Activated effector memory CD4-positive, alpha-beta T cell treated with anti-CD3 and anti-CD28 coated beads, Interleukin-2, amount 50 U/mL, for 16 hours (primary cell): ENCODE measurements around the gene GALE.
"Not testable (repeated sequence)": the region's sequence is repeated elsewhere in the genome, so short reads cannot be mapped to it uniquely, and the experiment has no call there.

Source experiments
- DNase-seq: peaks from one replicate; pipeline ENCODE4 v3.0.0-alpha.2; 2020

The GALE gene

DNA sequence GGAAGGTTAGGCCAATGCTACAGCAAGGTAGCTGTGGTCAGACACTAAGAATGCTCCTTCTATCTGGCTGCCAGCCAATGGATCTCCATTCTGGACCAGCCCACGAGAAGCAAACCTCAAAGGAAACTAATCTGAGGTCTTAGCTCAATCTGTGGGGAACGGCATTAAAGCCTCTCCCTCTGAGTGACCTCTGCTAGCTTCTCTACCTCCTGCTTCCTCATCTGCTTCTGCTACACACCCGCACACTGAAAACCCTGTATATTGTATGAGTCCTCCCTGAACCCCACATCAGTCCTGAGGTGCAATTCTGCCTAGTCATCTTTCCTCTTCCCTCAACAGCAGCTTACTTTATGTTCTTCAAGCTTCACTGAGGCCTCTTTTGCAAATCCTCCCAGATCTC lies 6.9 kb upstream of the GALE start:
- DNase-seq, result no peak

- DNase-seq, result no peak
These were observed 5.7 kb upstream of the GALE start for GRCh38 chr1:23806280-23806679.

DNA sequence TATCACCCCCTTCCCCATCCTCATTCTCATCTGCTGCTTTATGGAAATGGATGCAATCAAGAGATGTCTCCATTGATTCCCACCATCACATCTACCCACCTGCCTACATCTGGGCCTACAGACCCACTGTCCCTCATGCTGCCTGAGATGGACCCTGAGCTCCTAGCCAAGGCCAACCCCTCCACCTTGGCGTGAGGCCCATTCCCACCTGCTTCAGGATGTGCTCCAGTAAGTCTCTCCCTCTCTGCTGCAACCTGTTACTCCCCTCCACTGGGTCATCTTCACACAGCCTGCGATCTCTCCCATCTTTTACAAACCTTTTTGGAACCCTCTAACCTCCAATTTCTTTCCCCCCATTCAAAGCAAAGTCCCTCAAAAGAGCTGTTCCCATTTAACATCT lies 4.5 kb upstream of the GALE start:
- no peak for DNase-seq

GRCh38 chr1:23804183-23804835 lies 3.8 kb upstream of the GALE start:
- no peak for DNase-seq

- DNase-seq, result no peak
These were observed 3.1 kb upstream of the GALE start for GRCh38 chr1:23803674-23804073.

- not testable (repeated sequence) for DNase-seq
These were observed 2.3 kb upstream of the GALE start for GRCh38 chr1:23802809-23803342.

DNA sequence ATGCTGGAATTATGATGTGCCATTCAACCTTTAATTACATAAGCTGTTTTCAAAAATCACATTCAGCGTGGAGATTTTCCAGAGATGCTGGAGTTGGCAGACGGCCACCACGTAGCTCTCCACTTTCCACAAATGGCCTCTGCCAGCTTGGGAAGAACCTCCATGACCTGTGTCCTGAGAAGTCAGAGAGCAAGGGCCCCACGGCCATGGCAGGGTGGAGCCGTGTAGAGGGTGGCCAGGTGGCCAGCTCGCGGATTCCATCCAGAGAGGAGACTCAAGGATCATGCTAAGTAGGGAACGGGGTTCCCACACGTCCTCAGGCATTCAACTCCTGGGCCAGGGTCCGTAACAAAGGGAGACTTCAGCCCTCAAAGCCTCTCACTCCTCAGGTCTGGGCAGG lies 1.3 kb upstream of the GALE start:
- no peak for DNase-seq

DNA sequence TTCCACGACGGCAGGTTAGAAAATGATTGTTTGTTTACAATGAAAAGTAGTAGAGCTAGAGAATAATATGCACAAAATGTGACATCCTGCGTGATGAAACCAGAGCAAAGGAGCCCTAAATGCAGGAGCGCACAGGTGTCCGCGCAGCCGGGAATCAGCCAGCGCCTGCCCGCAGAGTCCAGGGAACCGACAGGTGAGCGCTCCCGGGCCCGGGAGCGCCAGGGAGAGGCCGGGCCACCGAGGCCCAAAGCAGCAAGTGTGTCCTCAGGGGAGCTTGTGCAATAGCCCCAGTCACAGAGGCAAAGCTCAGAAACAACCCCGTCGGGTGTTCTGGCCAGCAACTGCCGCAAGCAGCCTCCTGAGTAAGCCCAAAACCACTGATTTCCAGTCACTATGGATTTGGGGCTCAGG lies 789 bp upstream of the GALE start:
- no peak for DNase-seq

- peak; percentile 74 for DNase-seq
These were observed 769 bp downstream of the GALE start for GRCh38 chr1:23799570-23800399.

DNA sequence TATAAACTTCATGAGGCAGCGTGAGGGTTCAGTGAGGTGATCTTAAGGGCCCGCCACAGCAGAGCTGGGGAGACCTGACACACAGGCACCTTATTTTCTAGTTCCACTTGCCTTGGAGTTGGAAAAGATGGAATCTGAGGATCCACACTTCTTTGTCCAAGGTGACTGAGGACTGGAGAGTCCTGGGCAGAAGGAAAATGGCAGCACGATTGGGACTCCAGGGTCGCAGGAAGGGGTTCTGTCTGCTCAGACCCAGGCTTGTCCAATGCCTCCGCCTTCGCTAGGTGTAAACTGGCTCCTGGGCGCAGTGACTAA lies 1.3 kb downstream of the GALE start:
- DNase-seq, result no peak

DNA sequence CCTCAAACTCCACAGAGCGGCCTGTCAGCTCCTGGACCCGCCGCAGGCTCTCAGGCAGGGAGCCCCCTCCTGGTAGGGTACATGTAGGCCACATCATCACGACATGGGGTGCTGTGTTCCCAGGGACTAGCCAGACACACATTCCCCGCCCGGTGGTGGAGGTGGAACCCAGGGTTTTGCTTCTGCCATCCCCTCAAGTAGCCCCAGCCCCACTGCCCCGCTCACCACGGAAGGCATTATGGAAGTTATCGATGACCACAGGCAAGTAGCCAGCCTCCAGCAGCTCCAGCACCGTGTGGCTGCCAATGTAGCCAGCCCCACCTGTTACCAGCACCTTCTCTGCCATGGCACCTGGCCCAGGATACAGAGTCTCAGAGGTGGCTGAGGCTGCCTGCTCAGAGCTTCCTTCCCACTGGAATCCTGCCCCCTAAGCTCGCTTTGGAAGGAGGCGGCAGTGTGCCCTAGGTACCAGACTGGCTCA lies 1.9 kb downstream of the GALE start:
- DNase-seq, result no peak

GRCh38 chr1:23797478-23798448 lies 2.8 kb downstream of the GALE start:
- no peak for DNase-seq

DNA sequence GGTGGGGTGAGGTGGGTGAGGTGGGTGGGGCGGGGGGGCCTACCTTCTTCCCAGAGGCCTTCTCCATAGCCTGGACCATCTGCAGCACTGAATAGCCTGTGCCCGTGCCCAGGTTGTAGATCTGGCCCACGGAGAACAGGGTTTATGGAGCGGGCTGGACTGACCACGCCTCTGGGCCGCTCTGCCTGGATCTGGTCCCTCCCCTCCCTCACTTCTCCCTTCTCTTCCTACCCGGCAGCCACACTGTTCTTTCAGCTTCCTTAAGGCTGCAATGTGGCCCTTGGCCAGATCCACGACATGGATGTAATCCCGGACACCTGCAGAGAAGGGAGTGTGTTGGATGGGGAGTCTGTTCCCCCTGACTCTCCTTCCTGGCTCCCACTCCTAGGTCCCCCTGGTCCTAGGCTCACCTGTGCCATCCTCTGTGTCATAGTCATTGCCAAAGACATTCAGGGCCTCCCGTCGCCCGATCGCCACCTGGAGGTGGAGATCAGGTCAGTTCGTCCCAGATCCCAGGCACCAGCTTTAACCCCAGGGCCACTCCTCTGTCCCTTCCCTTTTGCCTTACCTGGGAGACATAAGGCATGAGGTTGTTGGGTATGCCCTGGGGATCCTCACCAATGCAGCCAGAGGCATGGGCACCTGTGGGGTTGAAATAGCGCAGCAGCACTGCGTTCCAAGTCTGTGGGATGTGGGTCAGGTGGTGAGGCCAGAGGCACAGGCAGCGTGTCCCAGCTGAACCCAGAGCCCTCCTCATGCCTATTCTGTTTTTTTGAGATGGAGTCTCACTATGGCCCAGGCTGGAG lies 3.9 kb downstream of the GALE start:
- DNase-seq, result no peak

- DNase-seq, result no peak
These were observed 4.7 kb downstream of the GALE start for GRCh38 chr1:23795676-23796465.

DNA sequence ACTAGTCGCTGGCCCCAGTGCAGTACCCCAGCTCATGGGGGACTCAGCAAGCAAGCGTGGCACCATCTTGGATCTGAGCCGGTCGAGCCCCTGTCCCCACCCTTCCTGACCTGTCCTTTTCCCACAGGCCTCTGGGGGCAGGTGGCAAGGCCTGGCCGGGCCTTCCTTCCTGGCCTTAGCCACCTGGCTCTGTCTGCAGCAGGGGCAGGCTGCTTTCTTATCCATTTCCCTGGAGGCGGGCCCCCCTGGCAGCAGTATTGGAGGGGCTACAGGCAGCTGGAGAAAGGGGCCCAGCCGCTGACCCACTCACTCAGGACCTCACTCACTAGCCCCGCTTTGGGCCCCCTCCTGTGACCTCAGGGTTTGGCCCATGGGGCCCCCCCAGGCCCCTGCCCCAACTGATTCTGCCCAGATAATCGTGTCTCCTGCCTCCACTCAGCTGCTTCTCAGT lies 5.8 kb downstream of the GALE start:
- DNase-seq, result not testable (repeated sequence)

GRCh38 chr1:23793861-23794731 lies 6.5 kb downstream of the GALE start:
- no peak for DNase-seq

- DNase-seq, result peak; percentile 77
These were observed 7.4 kb downstream of the GALE start for GRCh38 chr1:23793018-23793781.

- no peak for DNase-seq
These were observed 8.2 kb downstream of the GALE start for GRCh38 chr1:23792151-23792945.
